Effector CD8-positive, alpha-beta T cell (primary cell): ENCODE results near the gene NCMAP.
A peak's percentile ranks its signal among the peaks of the same experiment; 100 is the strongest.
"Not testable (repeated sequence)": the region's sequence is repeated elsewhere in the genome, so short reads cannot be mapped to it uniquely, and the experiment has no call there.

ENCODE experiments used
- DNase-seq: peaks from one replicate; lab custom pipeline; 2025; lab: John Stamatoyannopoulos, UW
- total RNA-seq, 4 experiments: gene quantifications; one replicate each; lab custom pipeline; 2026; lab: John Stamatoyannopoulos, UW

Gene NCMAP, protein sequence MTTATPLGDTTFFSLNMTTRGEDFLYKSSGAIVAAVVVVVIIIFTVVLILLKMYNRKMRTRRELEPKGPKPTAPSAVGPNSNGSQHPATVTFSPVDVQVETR
- 0.10 to 3.9 (median 0.36) reads per million in 4 experiments for total RNA-seq

- DNase-seq: peak; percentile 53
Observed at GRCh38 chr1:24555591-24556413, at the start of gene NCMAP. Gene NCMAP, plus strand, starts transcription at chr1:24556087. Its CDS starts 39,344 bp downstream, at chr1:24595431.

DNA sequence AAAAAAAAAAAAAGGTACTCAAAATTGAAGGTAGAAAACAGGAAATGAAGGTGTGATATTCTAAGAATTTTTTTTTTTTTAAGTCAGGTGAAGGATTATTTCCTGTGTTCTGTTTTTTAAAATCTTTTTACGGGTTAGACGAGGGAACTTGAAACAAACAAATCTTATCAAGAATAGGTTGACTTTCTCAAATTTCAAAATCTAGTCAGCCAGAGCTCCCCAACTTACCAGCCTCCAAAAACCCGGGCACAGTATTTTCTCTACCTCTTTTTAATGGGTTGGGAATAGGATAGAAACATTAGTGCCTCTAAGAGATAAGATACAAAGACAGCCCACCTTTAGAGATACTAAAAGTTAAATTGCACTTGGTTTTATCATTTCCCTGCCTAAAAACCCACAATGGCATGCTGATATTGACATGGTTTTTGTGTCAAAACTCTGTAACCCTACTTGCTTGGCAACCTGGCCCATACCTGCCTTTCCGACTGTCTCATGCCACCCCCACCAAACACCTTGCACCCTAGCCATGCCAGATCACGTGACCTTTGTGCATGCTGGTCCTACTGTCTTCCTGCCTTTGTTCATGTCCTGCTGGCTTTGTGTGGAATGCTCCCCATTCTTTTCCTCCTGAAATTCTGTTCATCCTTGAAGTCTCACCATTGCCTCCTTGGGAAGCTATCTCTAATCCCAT, 49.1 kb upstream of the NCMAP start:
- DNase-seq: no peak

DNA sequence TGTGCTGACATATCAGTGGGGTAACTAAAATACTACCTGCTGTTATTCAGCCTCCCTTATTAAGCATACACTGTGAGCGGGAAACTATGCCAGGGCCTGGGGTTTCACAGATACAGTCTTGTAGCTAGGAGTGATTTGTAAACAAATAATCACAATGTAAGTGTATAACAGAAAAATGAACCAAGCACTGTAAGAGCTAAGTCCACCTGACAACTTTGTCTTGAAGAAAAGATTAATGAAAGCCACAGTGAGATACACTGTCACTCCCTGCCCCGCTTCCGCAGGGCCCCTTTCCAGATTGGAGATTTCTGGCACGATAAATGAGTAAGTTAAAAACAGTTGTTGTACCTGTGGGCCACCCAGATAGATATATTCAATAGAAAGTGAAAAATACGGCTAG, 48.5 kb upstream of the NCMAP start:
- DNase-seq: no peak

DNA sequence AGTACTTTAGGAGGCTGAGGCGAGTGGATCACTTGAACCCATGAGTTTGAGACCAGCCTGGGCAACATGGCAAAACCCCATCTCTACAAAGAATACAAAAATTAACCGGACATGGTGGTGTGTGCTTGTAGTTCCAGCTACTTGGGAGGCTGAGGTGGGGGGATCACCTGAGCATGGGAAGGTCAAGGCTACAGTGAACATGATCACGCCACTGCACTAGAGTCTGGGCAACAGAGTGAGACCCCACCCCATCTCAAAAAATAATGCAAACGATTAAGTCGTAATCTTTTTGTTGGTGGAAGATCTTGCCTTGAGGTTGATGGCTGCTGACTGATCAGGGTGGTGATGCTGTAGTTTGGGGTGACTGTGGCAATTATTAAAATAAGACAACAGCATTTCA, 47.0 kb upstream of the NCMAP start:
- no peak for DNase-seq

- DNase-seq: no peak
Observed at GRCh38 chr1:24513706-24514105, 42.2 kb upstream of the NCMAP start.

DNA sequence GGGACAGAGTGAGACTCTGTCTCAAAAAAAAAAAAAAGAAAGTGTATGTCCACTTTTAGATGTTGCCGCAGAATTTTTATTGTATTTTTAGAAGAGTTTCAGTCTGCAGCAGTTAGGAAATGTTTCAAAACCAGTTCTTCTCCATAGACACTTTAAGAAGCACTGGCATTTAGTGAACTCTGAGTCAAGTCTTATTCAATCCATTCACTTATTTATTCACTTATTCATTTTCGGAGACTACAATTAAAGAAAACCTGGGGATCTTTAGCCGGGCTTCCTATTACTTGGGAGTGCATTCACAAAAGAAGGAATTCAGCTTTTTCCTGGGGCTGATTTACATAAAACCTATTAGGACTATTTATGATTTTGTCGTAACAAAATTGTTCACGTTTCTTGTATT, 40.9 kb upstream of the NCMAP start:
- no peak for DNase-seq

GRCh38 chr1:24515671-24516209, 40.1 kb upstream of the NCMAP start:
- DNase-seq: not testable (repeated sequence)

- no peak for DNase-seq
Observed at GRCh38 chr1:24516506-24516905, 39.4 kb upstream of the NCMAP start.

GRCh38 chr1:24517898-24518297, 38.0 kb upstream of the NCMAP start:
- no peak for DNase-seq

DNA sequence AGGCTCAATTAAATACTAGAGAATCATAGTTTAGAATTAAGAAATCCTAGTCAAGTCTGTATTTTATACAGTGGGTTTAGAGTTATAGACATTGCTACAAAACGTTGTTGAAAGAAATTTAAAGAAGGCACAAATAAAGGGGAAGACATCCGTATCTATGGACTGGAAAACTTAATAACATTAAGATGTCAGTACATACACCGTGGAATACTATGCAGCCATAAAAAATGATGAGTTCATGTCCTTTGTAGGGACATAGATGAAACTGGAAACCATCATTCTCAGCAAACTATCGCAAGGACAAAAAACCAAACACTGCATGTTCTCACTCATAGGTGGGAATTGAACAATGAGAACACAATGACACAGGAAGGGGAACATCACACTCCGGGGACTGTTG, 35.6 kb upstream of the NCMAP start:
- not testable (repeated sequence) for DNase-seq

GRCh38 chr1:24525606-24526005, 30.3 kb upstream of the NCMAP start:
- DNase-seq: no peak

DNA sequence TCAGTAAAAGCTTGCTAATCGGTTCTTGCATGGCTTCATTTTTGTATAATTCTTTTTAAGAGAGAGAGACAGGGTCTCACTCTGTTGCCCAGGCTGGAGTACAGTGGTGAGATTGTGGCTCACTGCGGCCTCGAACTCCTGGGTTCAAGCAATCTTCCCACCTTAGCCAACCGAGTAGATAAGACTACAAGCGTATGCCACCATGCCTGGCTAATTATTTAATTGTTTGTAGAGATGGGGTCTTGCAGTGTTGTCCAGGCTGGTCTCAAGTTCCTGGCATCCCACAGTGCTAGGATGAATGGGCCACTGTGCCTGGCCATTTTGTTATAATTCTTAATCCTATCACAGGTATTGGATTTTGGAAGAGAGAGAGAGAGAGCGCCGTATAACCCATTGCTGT, 29.8 kb upstream of the NCMAP start:
- no peak for DNase-seq

GRCh38 chr1:24526940-24527542, 28.8 kb upstream of the NCMAP start:
- DNase-seq: peak; percentile 31

GRCh38 chr1:24528744-24529143, 27.1 kb upstream of the NCMAP start:
- no peak for DNase-seq

- not testable (repeated sequence) for DNase-seq
Observed at GRCh38 chr1:24529292-24529691, 26.6 kb upstream of the NCMAP start.

DNA sequence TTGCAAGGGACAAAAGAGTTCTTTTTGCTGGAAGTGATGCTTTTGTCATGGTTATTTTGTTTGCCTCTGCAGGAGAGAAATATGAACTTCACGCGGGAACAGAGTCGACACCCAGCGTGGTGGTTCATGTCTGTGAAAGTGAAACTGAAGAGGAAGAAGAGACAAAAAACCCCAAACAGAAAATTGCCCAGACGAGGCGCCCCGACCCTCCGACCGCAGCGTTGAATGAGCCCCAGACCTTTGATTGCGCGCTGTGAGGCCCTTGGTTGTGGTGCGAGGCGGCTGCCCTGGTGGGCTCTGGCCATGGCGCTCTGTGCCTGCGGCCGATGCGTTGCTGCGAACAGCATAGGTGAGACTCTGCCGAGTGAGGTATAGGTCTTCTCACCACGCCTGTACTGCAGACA, 20.9 kb upstream of the NCMAP start:
- DNase-seq: peak; percentile 56

DNA sequence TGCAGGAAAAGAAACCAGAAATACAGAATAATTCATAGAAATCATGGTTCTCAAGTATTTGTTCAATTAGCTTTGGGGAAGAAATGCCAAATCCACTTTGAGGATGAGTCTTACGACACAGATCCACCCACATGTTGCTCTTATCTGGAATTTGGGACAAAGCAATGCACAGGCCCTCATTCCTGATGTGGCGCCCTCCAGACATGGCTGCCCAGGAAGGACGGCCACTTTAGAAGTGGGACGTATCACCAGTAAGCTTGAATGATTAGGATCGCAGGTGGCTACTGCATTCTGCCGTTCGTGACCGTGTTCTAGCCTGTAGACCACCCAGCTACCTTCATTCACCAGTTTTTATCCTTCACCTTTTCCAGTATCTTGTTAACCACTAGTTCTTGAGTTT, 20.1 kb upstream of the NCMAP start:
- no peak for DNase-seq

DNA sequence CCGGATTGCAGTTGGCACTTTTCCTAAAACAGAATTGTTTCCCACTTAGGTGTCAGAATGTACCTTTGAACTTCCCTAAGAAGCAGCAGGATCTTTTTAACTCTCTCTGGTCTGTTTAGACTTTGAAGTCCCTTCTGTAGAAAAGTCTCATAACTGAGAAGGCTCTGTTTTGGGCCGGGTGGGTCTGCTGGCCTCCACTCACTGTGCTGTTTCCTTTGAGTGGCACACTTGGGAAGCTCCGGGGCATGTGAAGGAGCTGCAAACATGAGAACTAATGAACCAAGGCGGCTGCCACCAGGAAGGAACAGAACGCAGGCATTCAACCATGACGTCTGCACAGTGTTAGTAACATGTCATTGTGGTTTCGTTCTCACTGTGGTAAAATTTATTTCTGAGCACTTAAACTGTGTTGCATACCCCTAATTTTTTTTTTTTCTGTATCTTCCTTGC, 19.5 kb upstream of the NCMAP start:
- peak; percentile 58 for DNase-seq

- DNase-seq: no peak
Observed at GRCh38 chr1:24540051-24540905, 15.6 kb upstream of the NCMAP start.

DNA sequence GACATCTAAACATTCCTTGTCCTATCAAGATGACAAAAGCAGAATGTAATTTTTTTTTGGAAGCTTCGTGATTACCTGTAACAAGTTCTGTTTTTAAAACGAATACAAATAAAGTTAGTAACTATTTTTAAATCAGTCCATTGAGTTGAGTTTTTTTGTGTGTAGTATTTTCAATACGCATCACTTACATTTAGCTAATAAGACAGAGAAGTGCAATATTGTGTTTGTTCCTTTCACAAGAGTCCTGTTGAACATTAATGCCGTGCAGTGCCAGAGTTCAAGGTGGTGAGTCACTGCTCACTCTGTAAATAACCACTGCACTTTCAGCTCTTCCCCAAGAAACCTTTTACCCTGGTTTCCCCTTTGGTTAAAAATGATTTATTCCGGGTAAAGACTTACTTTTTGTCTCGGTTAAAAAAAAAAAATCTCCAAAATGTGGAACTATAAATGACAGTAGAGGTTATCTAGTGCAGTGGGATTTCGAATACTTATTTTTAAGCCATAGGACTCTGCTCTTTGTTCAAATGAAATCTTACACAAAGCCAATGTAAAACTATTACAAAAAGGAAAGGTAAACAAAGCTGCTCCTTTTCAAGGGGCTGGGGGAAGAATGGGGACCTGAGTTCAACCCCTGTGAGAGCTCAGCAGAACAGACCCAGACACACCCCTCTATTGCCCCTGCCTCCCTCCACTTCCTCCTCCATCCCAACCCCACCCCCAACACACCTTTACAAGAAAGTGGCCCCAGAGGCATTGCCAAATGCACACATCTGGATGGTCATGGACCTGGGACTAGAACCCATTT, 14.8 kb upstream of the NCMAP start:
- no peak for DNase-seq
